ENCODE data around the gene DHX30. TPM values are rescaled to one million over a fixed set of nuclear protein-coding genes. Genes with fewer than 3 reads are reported as not detected.
"Not testable (repeated sequence)": the region's sequence is repeated elsewhere in the genome, so short reads cannot be mapped to it uniquely, and the experiment has no call there.

Gene DHX30
- total and polyA plus RNA-seq, 2 experiments from 2014 or later: 47.8 to 51.3 TPM

DNA sequence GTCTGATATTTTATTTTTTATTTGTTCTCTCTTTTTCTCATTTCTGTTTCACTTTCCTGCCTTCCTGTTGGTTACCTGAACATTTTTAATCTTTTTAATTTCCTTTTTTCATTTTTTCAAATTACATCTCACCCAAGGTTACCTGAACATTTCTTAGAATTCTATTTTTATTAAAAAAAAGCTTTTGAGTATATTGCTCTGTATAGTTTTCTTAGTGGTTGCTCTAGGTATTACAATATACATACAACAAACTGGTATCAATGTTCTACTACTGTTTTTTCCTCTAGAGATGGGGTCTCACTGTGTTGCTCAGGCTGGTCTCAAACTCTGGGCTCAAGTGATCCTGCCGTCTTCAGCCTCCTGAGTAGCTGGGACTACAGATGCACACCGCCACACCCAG lies 79.4 kb downstream of the DHX30 start:
- no peaks in the 10 kb centered on the region for H3K79me2 ChIP-seq
- TF ChIP-seq EZH2phosphoT487 (IDR thresholded peaks at IDR 0.05; ENCODE audit: low read depth, severe bottlenecking, unreplicated experiment) (no peak), EZH2 (IDR thresholded peaks at IDR 0.05; ENCODE audit: borderline replicate concordance) (no peak)
- TF ChIP-seq, protein P1, sequence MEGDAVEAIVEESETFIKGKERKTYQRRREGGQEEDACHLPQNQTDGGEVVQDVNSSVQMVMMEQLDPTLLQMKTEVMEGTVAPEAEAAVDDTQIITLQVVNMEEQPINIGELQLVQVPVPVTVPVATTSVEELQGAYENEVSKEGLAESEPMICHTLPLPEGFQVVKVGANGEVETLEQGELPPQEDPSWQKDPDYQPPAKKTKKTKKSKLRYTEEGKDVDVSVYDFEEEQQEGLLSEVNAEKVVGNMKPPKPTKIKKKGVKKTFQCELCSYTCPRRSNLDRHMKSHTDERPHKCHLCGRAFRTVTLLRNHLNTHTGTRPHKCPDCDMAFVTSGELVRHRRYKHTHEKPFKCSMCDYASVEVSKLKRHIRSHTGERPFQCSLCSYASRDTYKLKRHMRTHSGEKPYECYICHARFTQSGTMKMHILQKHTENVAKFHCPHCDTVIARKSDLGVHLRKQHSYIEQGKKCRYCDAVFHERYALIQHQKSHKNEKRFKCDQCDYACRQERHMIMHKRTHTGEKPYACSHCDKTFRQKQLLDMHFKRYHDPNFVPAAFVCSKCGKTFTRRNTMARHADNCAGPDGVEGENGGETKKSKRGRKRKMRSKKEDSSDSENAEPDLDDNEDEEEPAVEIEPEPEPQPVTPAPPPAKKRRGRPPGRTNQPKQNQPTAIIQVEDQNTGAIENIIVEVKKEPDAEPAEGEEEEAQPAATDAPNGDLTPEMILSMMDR (IDR thresholded peaks at IDR 0.05; ENCODE audit: poor library complexity): no peak
- no peaks in the 10 kb centered on the region for H3K9me3 ChIP-seq (ENCODE audit: low read depth)
- no peaks in the 10 kb centered on the region for H3K9me2 ChIP-seq (replicated peaks; ENCODE audit: insufficient read depth)
- H2AFZ ChIP-seq: no peak overlapping the region
- H3K36me3 ChIP-seq (replicated peaks; ENCODE audit: insufficient read depth, low read depth): no peaks in the 10 kb centered on the region
- H3K27ac ChIP-seq: no peak overlapping the region
- DNase-seq (ENCODE audit: low spot score): no peak
- no peak overlapping the region for H3K4me2 ChIP-seq
- no peak overlapping the region for H3K4me3 ChIP-seq
- no peaks in the 10 kb centered on the region for H3K4me1 ChIP-seq (ENCODE audit: insufficient read depth)
- WGBS (ENCODE audit: low lambda C conversion rate, missing lambda C conversion rate): 95% methylated on average over 2 of the region's 2 CpGs
- H3K27me3 ChIP-seq: no peaks in the 10 kb centered on the region
- H4K20me1 ChIP-seq (ENCODE audit: insufficient read depth, poor library complexity, severe bottlenecking): no peaks in the 10 kb centered on the region

DNA sequence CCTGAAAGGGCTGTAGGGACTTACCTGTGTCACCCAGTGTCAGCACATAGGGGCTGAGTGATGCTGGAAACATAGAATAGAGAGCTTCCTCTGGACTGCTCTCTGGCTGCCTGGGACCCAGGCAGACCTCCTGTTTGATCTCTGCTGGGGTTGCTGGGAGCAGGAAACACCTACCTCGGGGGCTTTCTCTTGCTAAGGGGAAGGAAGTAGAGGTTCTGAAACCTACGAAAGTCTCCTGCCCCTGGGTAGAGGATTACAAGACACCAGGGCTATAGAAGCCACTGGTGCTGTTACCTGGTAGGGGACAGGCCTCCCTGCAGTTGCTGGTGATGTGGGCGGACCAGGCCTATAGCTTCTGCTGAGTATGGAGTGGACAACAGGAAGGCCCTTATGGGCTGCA lies 81.7 kb downstream of the DHX30 start:
- H3K27me3 ChIP-seq: no peaks in the 10 kb centered on the region
- no peak overlapping the region for H2AFZ ChIP-seq
- no peaks in the 10 kb centered on the region for H3K9me2 ChIP-seq (replicated peaks; ENCODE audit: insufficient read depth)
- H3K79me2 ChIP-seq: peaks cover 4% of the 10 kb centered on the region
- DNase-seq (ENCODE audit: low spot score): no peak
- no peaks in the 10 kb centered on the region for H3K36me3 ChIP-seq (replicated peaks; ENCODE audit: insufficient read depth, low read depth)
- H3K4me1 ChIP-seq (ENCODE audit: insufficient read depth): no peaks in the 10 kb centered on the region
- no peak overlapping the region for H3K4me2 ChIP-seq
- no peak overlapping the region for H3K27ac ChIP-seq
- no peak for TF ChIP-seq EZH2phosphoT487 (IDR thresholded peaks at IDR 0.05; ENCODE audit: low read depth, severe bottlenecking, unreplicated experiment)
- TF ChIP-seq, protein P1 (IDR thresholded peaks at IDR 0.05; ENCODE audit: poor library complexity): no peak
- TF ChIP-seq EZH2 (IDR thresholded peaks at IDR 0.05; ENCODE audit: borderline replicate concordance): no peak
- 87% methylated on average over 3 of the region's 3 CpGs for WGBS (ENCODE audit: low lambda C conversion rate, missing lambda C conversion rate)
- H4K20me1 ChIP-seq (ENCODE audit: insufficient read depth, poor library complexity, severe bottlenecking): no peaks in the 10 kb centered on the region
- H3K4me3 ChIP-seq: no peak overlapping the region
- no peaks in the 10 kb centered on the region for H3K9me3 ChIP-seq (ENCODE audit: low read depth)

DNA sequence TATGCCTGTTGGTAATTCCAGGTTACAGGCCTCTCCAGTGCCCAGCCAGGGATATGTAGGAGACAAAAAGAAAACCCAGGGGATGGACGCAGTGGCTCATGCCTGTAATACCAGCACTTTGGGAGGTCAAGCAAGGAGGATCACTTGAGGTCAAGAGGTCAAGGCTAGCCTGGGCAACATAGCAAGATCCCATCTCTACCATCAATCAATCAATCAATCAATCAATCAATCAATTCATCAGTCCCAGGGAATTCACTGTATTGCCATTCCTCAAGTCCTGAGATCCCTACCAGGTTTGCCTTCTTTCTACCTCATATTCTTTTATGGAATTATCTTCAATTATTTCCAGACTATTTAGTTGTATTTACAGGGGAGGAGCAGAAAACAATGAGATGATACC lies 82.2 kb downstream of the DHX30 start:
- H3K9me2 ChIP-seq (replicated peaks; ENCODE audit: insufficient read depth): no peaks in the 10 kb centered on the region
- DNase-seq (ENCODE audit: low spot score): no peak
- no peak for TF ChIP-seq EZH2phosphoT487 (IDR thresholded peaks at IDR 0.05; ENCODE audit: low read depth, severe bottlenecking, unreplicated experiment)
- no peak for TF ChIP-seq EZH2 (IDR thresholded peaks at IDR 0.05; ENCODE audit: borderline replicate concordance)
- TF ChIP-seq, protein P1 (IDR thresholded peaks at IDR 0.05; ENCODE audit: poor library complexity): no peak
- H3K79me2 ChIP-seq: peaks cover 4% of the 10 kb centered on the region
- no peak overlapping the region for H2AFZ ChIP-seq
- no peaks in the 10 kb centered on the region for H3K27me3 ChIP-seq
- H3K36me3 ChIP-seq (replicated peaks; ENCODE audit: insufficient read depth, low read depth): no peaks in the 10 kb centered on the region
- H3K4me3 ChIP-seq: no peak overlapping the region
- H4K20me1 ChIP-seq (ENCODE audit: insufficient read depth, poor library complexity, severe bottlenecking): no peaks in the 10 kb centered on the region
- H3K27ac ChIP-seq: no peak overlapping the region
- no peaks in the 10 kb centered on the region for H3K9me3 ChIP-seq (ENCODE audit: low read depth)
- no peaks in the 10 kb centered on the region for H3K4me1 ChIP-seq (ENCODE audit: insufficient read depth)
- 100% methylated on average over 1 of the region's 1 CpG for WGBS (ENCODE audit: low lambda C conversion rate, missing lambda C conversion rate)
- H3K4me2 ChIP-seq: no peak overlapping the region

DNA sequence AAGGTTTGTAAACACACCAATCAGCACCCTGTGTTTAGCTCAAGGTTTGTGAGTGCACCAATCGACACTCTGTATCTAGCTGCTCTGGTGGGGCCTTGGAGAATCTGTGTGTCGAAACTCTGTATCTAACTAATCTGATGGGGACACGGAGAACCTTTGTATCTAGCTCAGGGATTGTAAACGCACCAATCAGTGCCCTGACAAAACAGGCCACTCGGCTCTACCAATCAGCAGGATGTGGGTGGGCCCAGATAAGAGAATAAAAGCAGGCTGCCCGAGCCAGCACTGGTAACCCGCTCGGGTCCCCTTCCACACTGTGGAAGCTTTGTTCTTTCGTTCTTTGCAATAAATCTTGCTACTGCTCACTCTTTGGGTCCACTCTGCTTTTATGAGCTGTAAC lies 85.1 kb downstream of the DHX30 start:
- not testable (repeated sequence) for H3K27me3 ChIP-seq; H3K9me2 ChIP-seq (replicated peaks; ENCODE audit: insufficient read depth); H3K79me2 ChIP-seq; DNase-seq (ENCODE audit: low spot score); H3K36me3 ChIP-seq (replicated peaks; ENCODE audit: insufficient read depth, low read depth); H3K4me1 ChIP-seq (ENCODE audit: insufficient read depth); H3K4me2 ChIP-seq; H3K4me3 ChIP-seq; H3K9me3 ChIP-seq (ENCODE audit: low read depth); H3K27ac ChIP-seq; H2AFZ ChIP-seq; H4K20me1 ChIP-seq (ENCODE audit: insufficient read depth, poor library complexity, severe bottlenecking)
- 94% methylated on average over 9 of the region's 9 CpGs for WGBS (ENCODE audit: low lambda C conversion rate, missing lambda C conversion rate)
